ENCODE data around the gene MPDU1. TPM values are rescaled to one million over a fixed set of nuclear protein-coding genes. Genes with fewer than 3 reads are reported as not detected.
A peak's percentile ranks its signal among the peaks of the same experiment; 100 is the strongest.

Gene MPDU1
- total and polyA plus RNA-seq, 2 of the 13 experiments (the other 11 are each of a cell fraction or from before 2014, with no cell fraction given), result 112 to 167 TPM

DNA sequence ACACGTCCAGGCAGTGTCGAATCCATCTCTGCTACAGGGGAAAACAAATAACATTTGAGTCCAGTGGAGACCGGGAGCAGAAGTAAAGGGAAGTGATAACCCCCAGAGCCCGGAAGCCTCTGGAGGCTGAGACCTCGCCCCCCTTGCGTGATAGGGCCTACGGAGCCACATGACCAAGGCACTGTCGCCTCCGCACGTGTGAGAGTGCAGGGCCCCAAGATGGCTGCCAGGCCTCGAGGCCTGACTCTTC, 11.4 kb upstream of the MPDU1 start (continued):
- TF ChIP-seq HMG20A (CRISPR knock-in tag; IDR thresholded peaks at IDR 0.05; ENCODE audit: borderline replicate concordance) (no peak), KDM5B (CRISPR knock-in tag; IDR thresholded peaks at IDR 0.05; ENCODE audit: borderline replicate concordance) (no peak), SIX1 (CRISPR knock-in tag; IDR thresholded peaks at IDR 0.05; ENCODE audit: borderline replicate concordance) (no peak), RFXANK (CRISPR knock-in tag; IDR thresholded peaks at IDR 0.05) (peak; percentile 57; the same call in 1 of the 2 replicates), YEATS2 (CRISPR knock-in tag; IDR thresholded peaks at IDR 0.05; ENCODE audit: borderline replicate concordance) (peak; percentile 97; the same call in 1 of the 2 replicates), XBP1 (CRISPR knock-in tag; IDR thresholded peaks at IDR 0.05) (no peak), WIZ (CRISPR knock-in tag; IDR thresholded peaks at IDR 0.05) (no peak), ZNF12 (CRISPR knock-in tag; IDR thresholded peaks at IDR 0.05) (no peak), MEIS2 (CRISPR knock-in tag; IDR thresholded peaks at IDR 0.05) (0 out of 2 replicates have a peak, but pooled peaks have one; percentile 92), ZNF678 (CRISPR knock-in tag; IDR thresholded peaks at IDR 0.05) (no peak), EP300 (IDR thresholded peaks at IDR 0.05; ENCODE audit: low read depth in 2 of 2, low read length in 2 of 2) (no peak), EP300 (CRISPR knock-in tag; IDR thresholded peaks at IDR 0.05; ENCODE audit: borderline replicate concordance) (no peak), FOXJ3 (CRISPR knock-in tag; IDR thresholded peaks at IDR 0.05; ENCODE audit: borderline replicate concordance) (peak; percentile 41; the same call in 1 of the 2 replicates)
- TF ChIP-seq, protein P1, sequence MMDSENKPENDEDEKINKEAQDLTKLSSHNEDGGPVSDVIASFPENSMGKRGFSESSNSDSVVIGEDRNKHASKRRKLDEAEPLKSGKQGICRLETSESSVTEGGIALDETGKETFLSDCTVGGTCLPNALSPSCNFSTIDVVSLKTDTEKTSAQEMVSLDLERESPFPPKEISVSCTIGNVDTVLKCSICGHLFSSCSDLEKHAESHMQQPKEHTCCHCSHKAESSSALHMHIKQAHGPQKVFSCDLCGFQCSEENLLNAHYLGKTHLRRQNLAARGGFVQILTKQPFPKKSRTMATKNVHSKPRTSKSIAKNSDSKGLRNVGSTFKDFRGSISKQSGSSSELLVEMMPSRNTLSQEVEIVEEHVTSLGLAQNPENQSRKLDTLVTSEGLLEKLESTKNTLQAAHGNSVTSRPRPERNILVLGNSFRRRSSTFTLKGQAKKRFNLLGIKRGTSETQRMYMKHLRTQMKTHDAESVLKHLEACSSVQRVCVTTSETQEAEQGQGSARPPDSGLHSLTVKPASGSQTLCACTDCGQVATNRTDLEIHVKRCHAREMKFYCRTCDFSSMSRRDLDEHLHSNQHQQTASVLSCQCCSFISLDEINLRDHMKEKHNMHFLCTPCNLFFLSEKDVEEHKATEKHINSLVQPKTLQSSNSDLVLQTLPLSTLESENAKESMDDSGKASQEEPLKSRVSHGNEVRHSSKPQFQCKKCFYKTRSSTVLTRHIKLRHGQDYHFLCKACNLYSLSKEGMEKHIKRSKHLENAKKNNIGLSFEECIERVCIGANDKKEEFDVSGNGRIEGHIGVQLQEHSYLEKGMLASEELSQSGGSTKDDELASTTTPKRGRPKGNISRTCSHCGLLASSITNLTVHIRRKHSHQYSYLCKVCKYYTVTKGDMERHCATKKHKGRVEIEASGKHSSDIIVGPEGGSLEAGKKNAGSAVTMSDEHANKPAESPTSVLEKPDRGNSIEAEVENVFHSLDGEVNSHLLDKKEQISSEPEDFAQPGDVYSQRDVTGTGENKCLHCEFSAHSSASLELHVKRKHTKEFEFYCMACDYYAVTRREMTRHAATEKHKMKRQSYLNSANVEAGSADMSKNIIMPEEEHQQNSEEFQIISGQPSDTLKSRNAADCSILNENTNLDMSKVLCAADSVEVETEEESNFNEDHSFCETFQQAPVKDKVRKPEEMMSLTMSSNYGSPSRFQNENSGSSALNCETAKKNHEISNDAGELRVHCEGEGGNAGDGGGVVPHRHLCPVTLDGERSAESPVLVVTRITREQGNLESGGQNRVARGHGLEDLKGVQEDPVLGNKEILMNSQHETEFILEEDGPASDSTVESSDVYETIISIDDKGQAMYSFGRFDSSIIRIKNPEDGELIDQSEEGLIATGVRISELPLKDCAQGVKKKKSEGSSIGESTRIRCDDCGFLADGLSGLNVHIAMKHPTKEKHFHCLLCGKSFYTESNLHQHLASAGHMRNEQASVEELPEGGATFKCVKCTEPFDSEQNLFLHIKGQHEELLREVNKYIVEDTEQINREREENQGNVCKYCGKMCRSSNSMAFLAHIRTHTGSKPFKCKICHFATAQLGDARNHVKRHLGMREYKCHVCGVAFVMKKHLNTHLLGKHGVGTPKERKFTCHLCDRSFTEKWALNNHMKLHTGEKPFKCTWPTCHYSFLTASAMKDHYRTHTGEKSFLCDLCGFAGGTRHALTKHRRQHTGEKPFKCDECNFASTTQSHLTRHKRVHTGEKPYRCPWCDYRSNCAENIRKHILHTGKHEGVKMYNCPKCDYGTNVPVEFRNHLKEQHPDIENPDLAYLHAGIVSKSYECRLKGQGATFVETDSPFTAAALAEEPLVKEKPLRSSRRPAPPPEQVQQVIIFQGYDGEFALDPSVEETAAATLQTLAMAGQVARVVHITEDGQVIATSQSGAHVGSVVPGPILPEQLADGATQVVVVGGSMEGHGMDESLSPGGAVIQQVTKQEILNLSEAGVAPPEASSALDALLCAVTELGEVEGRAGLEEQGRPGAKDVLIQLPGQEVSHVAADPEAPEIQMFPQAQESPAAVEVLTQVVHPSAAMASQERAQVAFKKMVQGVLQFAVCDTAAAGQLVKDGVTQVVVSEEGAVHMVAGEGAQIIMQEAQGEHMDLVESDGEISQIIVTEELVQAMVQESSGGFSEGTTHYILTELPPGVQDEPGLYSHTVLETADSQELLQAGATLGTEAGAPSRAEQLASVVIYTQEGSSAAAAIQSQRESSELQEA (CRISPR knock-in tag; IDR thresholded peaks at IDR 0.05; ENCODE audit: not compliant biosample characterization), result no peak
- TF ChIP-seq, protein P2, sequence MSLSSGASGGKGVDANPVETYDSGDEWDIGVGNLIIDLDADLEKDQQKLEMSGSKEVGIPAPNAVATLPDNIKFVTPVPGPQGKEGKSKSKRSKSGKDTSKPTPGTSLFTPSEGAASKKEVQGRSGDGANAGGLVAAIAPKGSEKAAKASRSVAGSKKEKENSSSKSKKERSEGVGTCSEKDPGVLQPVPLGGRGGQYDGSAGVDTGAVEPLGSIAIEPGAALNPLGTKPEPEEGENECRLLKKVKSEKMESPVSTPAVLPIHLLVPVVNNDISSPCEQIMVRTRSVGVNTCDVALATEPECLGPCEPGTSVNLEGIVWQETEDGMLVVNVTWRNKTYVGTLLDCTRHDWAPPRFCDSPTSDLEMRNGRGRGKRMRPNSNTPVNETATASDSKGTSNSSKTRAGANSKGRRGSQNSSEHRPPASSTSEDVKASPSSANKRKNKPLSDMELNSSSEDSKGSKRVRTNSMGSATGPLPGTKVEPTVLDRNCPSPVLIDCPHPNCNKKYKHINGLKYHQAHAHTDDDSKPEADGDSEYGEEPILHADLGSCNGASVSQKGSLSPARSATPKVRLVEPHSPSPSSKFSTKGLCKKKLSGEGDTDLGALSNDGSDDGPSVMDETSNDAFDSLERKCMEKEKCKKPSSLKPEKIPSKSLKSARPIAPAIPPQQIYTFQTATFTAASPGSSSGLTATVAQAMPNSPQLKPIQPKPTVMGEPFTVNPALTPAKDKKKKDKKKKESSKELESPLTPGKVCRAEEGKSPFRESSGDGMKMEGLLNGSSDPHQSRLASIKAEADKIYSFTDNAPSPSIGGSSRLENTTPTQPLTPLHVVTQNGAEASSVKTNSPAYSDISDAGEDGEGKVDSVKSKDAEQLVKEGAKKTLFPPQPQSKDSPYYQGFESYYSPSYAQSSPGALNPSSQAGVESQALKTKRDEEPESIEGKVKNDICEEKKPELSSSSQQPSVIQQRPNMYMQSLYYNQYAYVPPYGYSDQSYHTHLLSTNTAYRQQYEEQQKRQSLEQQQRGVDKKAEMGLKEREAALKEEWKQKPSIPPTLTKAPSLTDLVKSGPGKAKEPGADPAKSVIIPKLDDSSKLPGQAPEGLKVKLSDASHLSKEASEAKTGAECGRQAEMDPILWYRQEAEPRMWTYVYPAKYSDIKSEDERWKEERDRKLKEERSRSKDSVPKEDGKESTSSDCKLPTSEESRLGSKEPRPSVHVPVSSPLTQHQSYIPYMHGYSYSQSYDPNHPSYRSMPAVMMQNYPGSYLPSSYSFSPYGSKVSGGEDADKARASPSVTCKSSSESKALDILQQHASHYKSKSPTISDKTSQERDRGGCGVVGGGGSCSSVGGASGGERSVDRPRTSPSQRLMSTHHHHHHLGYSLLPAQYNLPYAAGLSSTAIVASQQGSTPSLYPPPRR (CRISPR knock-in tag; IDR thresholded peaks at IDR 0.05; ENCODE audit: borderline replicate concordance), result no peak

Measured in HepG2 (cell line).